GM19328 (cell line): ENCODE measurements around the gene ASB5.
"Not testable (repeated sequence)": the region's sequence is repeated elsewhere in the genome, so short reads cannot be mapped to it uniquely, and the experiment has no call there.

Experiments
- ATAC-seq: cut with Tn5 transposase; IDR thresholded peaks from one replicate; pipeline ENCODE4 v1.9.1; 2021; ENCODE audit warnings: mild to moderate bottlenecking, moderate library complexity; ENCODE audit not compliant: unreplicated experiment

The ASB5 gene

DNA sequence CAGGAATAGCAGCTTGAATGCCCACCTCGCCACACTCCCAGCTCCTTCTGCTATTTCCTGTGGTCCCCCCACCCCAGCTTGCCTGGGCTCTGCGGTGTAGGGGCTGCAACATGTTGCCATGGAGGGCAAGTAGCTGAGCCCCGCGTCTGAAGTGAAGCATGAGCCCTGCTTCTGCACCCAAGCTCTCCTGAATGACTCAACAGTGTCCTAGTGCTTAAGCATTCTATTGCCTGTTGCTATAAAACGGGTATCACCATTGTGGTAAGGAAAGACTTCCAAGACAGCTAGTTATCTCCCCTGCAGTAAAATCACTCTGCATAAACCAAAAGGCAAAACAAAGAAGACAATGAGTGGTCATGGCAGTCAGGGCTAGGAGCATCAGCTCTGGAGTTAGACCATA, 42.3 kb downstream of the ASB5 start:
- ATAC-seq: no peak

GRCh38 chr4:176223561-176223960, 45.5 kb downstream of the ASB5 start:
- no peak for ATAC-seq

GRCh38 chr4:176222149-176222548, 46.9 kb downstream of the ASB5 start:
- no peak for ATAC-seq

DNA sequence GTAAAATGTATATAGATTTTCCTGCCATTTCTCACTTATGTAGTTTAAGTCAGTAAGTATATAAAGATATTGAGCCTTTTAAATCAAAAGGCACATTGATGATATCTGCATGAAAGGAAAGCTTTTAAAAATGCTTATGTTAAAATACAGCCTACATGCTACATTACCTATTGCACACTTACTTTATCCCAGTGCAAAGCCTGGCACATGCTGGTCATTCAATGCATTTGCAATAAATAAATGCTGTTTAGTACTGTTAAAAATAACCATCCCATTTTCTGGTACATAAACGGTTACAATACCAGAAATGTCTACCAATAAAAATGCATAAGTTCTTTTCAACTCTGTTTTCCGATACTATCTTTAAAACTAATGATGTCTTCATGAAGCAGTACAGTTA, 51.5 kb downstream of the ASB5 start:
- ATAC-seq: no peak

DNA sequence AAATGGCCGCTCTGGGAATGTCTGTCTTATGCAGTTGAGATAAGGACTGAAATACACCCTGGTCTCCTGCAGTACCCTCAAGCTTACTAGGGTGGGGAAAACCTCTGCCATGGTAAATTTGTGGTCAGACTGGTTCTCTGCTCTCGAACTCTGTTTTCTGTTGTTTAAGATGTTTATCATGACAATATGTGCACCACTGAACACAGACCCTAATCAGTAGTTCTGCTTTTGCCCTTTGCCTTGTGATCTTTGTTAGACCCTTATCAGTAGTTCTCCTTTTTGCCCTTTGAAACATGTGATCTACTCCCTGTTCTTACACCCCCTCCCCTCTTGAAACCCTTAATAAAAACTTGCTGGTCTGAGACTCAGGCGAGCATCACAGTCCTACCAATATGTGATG, 56.7 kb downstream of the ASB5 start:
- not testable (repeated sequence) for ATAC-seq

DNA sequence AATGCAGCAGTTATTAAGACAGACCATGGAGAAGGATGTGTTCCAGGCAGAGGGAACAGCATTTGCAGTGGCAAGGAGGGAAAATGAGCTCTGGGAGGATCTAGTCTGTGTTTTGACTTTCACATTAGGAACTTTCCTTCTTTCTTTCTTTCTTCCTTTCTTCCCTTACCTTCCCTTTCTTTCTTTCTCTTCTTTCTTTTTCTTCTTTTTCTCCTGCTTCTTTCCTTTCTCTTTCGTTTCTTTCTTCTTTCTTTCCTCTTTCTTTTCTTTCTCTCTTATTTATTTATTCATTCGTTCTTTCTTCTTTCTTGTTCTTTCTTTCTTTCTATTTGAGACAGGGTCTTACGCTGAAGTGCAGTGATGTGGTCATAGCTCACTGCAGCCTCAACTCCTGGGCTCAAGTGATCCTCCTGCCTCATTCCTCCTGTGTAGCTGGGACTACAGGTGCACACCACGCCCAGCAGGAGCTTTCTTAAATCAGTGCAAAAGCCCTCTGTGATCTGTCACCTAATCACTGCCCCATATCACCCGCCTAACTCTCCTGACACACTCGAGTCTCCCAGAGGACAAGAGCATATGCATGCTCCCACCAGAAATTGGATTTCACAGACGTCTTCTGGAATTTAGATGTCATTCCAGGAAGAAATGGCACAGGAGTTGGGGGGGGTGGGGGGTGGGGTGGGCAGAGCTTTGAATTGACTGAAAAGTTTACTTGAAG, 58.3 kb downstream of the ASB5 start:
- ATAC-seq: no peak

DNA sequence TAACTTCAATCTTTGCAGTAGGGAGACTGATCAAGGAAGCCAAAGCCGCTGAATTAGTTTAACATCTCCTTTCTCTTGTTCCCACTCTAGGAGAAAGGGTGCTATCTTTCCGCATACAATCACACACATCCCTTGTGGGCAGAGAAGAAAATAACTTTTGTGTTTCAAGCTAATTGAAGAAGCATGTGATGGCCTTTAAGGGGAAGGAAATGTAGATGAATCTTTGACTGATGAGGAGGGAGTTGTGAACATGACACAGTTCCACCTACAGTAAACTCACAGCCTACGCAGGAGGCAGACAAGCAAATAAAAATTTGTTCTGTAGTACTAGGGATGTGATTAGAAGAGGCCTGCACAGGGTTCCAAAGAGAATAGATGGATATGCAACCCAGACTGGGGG, 58.9 kb downstream of the ASB5 start:
- no peak for ATAC-seq

DNA sequence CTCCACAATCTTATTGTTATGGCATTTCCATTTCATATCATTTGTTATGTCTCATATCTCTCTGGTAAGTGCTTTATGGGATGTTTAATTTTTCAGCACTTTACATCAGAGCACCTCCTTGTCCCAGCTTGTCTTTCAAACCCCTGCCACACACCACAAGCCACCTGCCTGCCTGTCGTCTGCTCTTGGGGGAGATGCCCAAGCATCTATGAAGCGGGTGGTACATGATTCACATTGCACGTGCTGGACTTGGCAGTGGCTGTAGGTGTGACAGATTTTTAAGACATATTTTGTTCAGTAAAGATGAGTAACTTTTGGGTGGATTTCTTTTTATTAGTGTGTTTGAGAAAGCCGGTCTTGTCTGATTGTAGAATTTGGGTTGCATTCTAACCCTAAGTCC, 59.5 kb downstream of the ASB5 start:
- ATAC-seq: no peak

GRCh38 chr4:176207839-176208238, 61.2 kb downstream of the ASB5 start:
- no peak for ATAC-seq

DNA sequence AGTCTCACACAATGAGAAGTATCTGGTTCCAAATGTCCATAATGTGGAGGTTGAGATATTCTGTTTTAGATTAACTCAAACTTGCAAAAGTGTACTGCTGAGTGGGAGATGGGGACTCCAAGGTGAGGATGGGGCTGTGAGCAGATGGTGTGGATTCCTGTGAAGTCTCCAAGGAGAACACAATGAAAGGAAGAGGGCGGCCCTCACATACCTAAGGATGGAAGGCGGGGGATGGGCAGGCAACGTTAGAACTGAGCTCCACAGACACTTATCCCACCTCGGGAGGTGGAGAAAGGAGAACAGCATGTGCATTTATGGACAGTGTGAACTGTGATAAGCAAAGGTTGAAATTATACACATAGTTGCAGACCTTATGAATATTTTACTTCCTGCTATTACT, 63.7 kb downstream of the ASB5 start:
- no peak for ATAC-seq

DNA sequence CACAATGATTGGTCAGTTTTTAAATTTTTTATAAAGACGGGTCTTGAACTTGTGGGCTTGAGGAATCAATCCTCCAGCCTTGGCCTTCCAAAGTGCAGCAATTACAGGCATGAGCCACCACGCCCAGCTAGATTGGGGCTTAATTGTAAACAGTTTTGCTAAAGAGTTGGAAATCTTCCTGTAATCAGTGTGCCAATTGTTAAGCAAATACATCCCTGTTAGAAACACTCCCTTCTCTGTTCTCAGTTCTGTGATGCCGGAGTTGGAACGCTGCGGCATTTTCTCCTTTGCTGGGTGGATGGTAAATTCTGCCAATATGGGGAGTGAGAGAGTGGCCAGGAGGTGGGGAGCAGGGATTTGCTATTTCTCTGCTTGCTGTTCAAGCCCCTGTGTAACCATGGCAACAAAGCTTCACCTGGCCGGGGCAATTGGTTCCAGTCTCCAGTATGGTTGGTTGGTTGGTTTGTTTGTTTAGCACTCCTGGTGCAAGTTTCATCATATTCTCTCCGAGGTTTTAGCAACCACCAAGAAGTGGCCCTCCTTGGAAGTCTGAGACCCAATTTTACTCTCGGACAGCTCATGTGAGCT, 70.6 kb downstream of the ASB5 start:
- no peak for ATAC-seq

- ATAC-seq: peak; percentile 99
Observed at GRCh38 chr4:176195184-176195978, 73.6 kb downstream of the ASB5 start, which contains the start of gene SPATA4. Gene SPATA4 (minus strand): TSS chr4:176195585. CDS start chr4:176195562, 23 bp downstream.

DNA sequence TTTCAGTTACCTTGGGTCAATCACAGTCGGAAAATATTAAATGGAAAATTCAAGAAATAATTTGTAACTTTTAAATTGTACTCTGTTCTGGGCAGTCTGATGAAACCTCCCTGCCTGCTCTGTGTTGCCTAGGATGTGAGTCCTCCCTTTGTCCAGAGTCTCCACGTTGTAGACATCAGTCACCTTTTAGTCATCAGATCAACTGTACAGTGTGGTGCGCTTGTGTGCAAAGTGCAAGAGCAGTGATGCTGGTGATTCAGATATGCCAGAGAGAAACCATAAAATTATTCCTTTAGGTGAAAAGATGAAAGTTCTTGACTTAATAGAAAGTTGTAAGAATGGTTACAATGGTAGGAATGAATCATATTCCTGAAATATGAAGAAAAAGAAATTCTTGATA, 75.1 kb downstream of the ASB5 start:
- ATAC-seq: no peak

GRCh38 chr4:176193126-176193525, 75.9 kb downstream of the ASB5 start:
- no peak for ATAC-seq

DNA sequence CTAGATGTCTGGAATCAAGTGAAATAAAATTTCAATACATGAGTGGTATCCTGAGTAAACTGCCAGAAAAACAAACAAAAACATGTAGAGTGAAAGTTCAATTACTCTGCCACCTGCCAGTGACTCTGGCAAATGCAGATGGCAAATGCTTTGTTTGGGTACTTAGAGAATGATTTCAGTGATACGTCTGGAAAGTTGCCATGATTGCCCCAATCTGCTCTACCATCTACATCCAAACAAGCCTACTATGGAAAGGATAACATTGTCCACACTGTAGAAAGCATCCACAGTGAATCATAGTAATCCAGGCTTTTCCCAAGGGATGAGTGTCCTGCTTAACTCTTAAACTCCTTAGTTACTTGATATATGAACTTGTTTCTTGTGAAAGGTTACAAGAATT, 77.0 kb downstream of the ASB5 start:
- no peak for ATAC-seq

DNA sequence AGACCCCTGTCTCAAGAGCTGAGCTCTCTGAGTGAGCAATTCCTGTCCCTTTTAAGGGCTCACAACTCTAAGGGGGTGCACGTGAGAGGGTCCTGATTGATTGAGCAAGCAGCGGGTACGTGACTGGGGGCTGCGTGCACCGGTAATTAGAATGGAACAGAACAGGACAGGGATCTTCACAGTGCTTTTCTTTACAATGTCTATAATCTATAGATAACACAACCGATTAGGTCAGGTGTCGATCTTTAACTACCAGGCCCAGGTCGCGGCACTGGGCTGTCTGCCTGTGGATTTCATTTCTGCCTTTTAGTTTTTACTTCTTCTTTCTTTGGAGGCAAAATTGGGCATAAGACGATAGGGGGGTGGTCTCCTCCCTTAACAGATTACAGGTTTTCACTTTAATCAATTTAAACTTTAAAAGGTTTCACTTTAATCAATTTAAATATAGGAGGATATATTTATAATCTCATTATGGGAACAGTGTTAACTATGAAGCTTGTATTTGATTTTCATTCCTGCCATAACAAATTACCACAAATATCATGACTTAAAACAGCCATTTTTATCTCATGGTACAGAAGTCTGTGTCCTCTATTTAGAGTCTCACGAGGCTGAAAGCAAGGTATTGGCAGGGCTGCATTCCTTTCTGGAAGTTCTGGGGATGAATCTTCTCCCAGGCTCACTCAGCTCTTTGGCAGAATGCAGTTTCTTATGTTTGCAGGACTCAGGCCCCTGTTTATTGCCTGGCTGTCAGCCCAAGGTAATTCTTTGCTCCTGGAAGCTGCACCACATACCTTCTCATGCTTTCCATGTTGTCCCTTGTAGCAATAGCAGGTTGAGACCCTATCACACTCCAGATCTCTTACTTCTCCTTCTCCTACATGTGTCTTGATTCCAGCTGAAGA, 78.9 kb downstream of the ASB5 start:
- no peak for ATAC-seq

DNA sequence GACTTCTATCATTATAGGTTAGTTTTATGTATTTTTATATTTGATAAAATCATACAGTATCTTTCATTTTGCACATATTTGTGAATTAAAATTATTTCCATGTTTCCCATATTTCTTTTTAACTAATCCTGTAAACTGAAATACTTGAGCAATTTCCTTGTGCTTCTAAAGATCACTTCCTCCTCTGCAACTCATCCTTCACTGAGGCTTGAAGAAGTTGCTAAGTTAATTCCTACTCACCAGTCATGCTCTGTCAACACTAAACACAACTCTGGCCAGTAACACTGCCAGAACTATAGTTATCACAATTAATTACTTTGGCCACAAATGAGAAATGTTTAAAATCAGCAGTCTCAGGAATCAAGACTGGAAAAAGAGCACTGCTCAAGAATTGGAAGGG, 80.4 kb downstream of the ASB5 start:
- ATAC-seq: no peak

- no peak for ATAC-seq
Observed at GRCh38 chr4:176187624-176188023, 81.4 kb downstream of the ASB5 start.

GRCh38 chr4:176186671-176187395, 82.2 kb downstream of the ASB5 start:
- ATAC-seq: no peak

GRCh38 chr4:176186067-176186466, 83.0 kb downstream of the ASB5 start:
- ATAC-seq: no peak
